H1 (cell line): ENCODE results near the gene TMEM178B. TPM values are rescaled to one million over a fixed set of nuclear protein-coding genes. Genes with fewer than 3 reads are reported as not detected.

ENCODE experiments used
- CHD1 ChIP-seq: IDR thresholded peaks from 2 replicates; pipeline ENCODE4 v1.6.1; 2012; ENCODE audit warnings: low read depth, low read length, improper control_type of control experiment
- PHF8 ChIP-seq: fragments of 200-600 bp; sonication (generic); conservative IDR thresholded peaks from 2 replicates; pipeline ENCODE4 v1.7.1; 2012; ENCODE audit warnings: low read depth, mild to moderate bottlenecking, inconsistent platforms, low read length, moderate library complexity
- POLR2AphosphoS5 ChIP-seq: IDR thresholded peaks from 2 replicates; pipeline ENCODE4 v1.6.1; 2011; ENCODE audit warnings: low read depth, low read length
- RFX5 ChIP-seq: IDR thresholded peaks from 2 replicates; pipeline ENCODE4 v1.6.1; 2011; ENCODE audit warnings: low read depth, low read length, improper control_type of control experiment, borderline replicate concordance
- RNF2 ChIP-seq: fragments of 200-900, 300-1000 bp; sonication (generic); IDR thresholded peaks from 2 replicates; pipeline ENCODE4 v1.7.1; 2016; ENCODE audit warnings: borderline replicate concordance, low read depth, mild to moderate bottlenecking, antibody characterized with exemption, low read length; ENCODE audit not compliant: poor library complexity, severe bottlenecking; ENCODE audit errors: missing control alignments
- RXRA ChIP-seq: IDR thresholded peaks from 2 replicates; pipeline ENCODE4 v1.6.1; 2011; ENCODE audit warnings: low read depth, mild to moderate bottlenecking, low read length, moderate library complexity; ENCODE audit not compliant: insufficient read depth
- SAP30 ChIP-seq: fragments of 300-600 bp; sonication (generic); IDR thresholded peaks from 2 replicates; pipeline ENCODE4 v1.7.1; 2012; ENCODE audit warnings: low read length, moderate library complexity, mild to moderate bottlenecking, inconsistent platforms; ENCODE audit not compliant: insufficient read depth, insufficient replicate concordance
- SRF ChIP-seq: IDR thresholded peaks from 2 replicates; pipeline ENCODE4 v1.6.1; 2011; ENCODE audit warnings: mild to moderate bottlenecking, low read depth, low read length, moderate library complexity
- TBP ChIP-seq: IDR thresholded peaks from 2 replicates; pipeline ENCODE4 v1.6.1; 2011; ENCODE audit warnings: low read depth, low read length, improper control_type of control experiment
- polyA plus RNA-seq, 7 experiments: library from polyadenylated mRNA; depleted of rRNA in 3 of 7; stranded (reverse) in 5 of 7; unstranded in 2 of 7; fragments of >200 nt in 5 of 7; fragments of 200-250 nt in 2 of 7; gene quantifications; 1 replicate in 5 of 7; 2 replicates in 1 of 7; 4 replicates in 1 of 7; pipeline versions ENCODE4 v1.2.1 to v1.2.3, GENCODE V29; 2011 to 2013; ENCODE audit warnings: missing spikeins in 2 of 7, mixed read lengths in 2 of 7
- total RNA-seq: library from RNA; stranded (reverse); fragmentation: NEBNext Ultra II Directional; extraction: Animal tissue kit (Norgen Biotek cat#: 25700); gene quantifications from 2 replicates; pipeline ENCODE4 v1.2.1, GENCODE V29; 2021
- TF ChIP-seq, protein P1 (sequence below): IDR thresholded peaks from 2 replicates; pipeline ENCODE4 v1.6.1; 2011; ENCODE audit warnings: low read depth, mild to moderate bottlenecking, low read length; ENCODE audit not compliant: insufficient read depth

TMEM178B gene
- total and polyA plus RNA-seq, 2 of the 8 experiments (the other 6 are each of a cell fraction or from before 2014, with no cell fraction given): 5.3 to 18.1 TPM

DNA sequence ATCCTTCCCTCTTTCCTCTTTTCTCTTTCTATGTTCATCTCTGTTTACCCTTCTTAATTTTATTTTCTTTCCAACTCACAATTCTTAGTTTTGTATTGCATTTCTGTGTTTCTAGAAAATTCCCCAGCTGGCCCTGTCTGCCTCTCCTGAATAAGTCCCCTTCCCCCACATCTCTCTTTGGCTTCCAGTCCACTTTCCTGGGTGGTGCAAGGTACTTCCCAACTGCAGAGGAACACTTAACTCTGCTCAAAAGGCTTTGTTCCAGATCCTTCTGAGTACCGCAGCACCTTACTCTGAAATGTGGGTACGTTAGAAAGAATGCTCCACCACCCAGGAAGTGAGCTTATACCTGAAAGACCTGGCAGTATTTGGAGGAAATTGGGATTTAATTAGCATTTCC is 227.0 kb downstream of the TMEM178B start (continued):
- TF ChIP-seq POLR2AphosphoS5 (no peak), RXRA (no peak), PHF8 (no peak), CHD1 (no peak), RFX5 (no peak), SRF (no peak), SAP30 (no peak), RNF2 (no peak), TBP (no peak)
- TF ChIP-seq, protein P1, sequence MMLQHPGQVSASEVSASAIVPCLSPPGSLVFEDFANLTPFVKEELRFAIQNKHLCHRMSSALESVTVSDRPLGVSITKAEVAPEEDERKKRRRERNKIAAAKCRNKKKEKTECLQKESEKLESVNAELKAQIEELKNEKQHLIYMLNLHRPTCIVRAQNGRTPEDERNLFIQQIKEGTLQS: no peak
